Uterus (tissue), 2 donors: ENCODE measurements around the gene CCM2.

ENCODE experiments used
- CTCF ChIP-seq, 4 experiments: fragments of 200-600 bp in 2 of 4; fragments of 450-650 bp in 2 of 4; sonication (generic) in 2 of 4; IDR thresholded peaks; one replicate each; pipeline ENCODE4 v1.5.1; 2016 to 2019; ENCODE audit warnings: antibody characterized with exemption in 4 of 4, mild to moderate bottlenecking in 2 of 4, moderate library complexity in 1 of 4
- POLR2A ChIP-seq, 2 donors: fragments of 450-650 bp; IDR thresholded peaks; one replicate each; pipeline ENCODE4 v1.6.1; 2016; ENCODE audit warnings: antibody characterized with exemption in 2 of 2, mild to moderate bottlenecking in 1 of 2, moderate library complexity in 1 of 2

DNA sequence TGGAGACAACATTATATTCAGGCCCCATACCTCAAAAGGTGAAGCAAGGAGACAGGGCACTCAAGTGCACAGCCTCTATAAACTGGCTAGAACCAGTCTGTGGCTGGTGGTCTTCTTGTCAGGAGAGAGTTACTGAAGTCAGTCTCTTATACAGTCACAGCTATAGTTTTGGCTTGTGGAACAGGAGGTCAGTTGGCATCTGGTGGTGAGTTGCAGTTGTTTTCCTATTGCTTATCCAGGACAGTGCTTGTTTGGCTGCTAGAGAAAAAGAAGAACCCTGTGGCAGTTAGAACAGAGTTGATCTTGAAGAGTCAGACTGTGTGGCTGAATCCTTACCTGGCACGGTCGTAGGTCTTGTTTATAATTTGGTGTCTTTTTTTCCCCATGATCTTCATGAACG is 17.3 kb downstream of the CCM2 start:
- TF ChIP-seq CTCF (IDR thresholded peaks at IDR 0.05) (no peak), POLR2A (IDR thresholded peaks at IDR 0.05) (no peak)
